Ascending aorta (tissue), 2 donors: Measurements from ENCODE around the gene TMEM106C. TPM values are rescaled to one million over a fixed set of nuclear protein-coding genes. Genes with fewer than 3 reads are reported as not detected.

Source experiments
- DNase-seq, 2 donors: peaks; one replicate each; pipeline ENCODE4 v3.0.0-alpha.2; 2019; ENCODE audit warnings: low spot score in 2 of 2
- H3K27ac ChIP-seq, 2 donors: fragments of 200-600 bp; sonication (generic); one replicate each; pipeline ENCODE4 v1.5.1; 2016 to 2017; ENCODE audit warnings: mild to moderate bottlenecking in 1 of 2
- H3K27me3 ChIP-seq: fragments of 200-600 bp; sonication (generic); one replicate; pipeline ENCODE4 v1.5.1; 2017
- H3K36me3 ChIP-seq, 2 donors: fragments of 200-600 bp; sonication (generic); one replicate each; pipeline ENCODE4 v1.5.1; 2016
- H3K4me1 ChIP-seq, 2 donors: fragments of 200-600 bp; sonication (generic); one replicate each; pipeline ENCODE4 v1.5.1; 2016 to 2017; ENCODE audit warnings: mild to moderate bottlenecking in 1 of 2
- H3K4me3 ChIP-seq, 2 donors: fragments of 200-600 bp; sonication (generic); one replicate each; pipeline ENCODE4 v1.5.1; 2016 to 2017; ENCODE audit warnings: mild to moderate bottlenecking in 1 of 2
- H3K9me3 ChIP-seq, 2 donors: fragments of 200-600 bp; sonication (generic); one replicate each; pipeline ENCODE4 v1.5.1; 2016
- intact Hi-C: fragments of 100-400 bp; cut with DNase I; formaldehyde crosslinking; loops from one replicate; pipeline ENCODE4 v1.15.1; 2023
- total RNA-seq: library from RNA; depleted of rRNA; stranded (reverse); fragments of >200 nt; gene quantifications from one replicate; pipeline ENCODE4 v1.1.0, GENCODE V29; 2016
- TF ChIP-seq, protein P1 (sequence below), 3 experiments: fragments of 200-600 bp in 2 of 3; fragments of 450-650 bp in 1 of 3; sonication (generic) in 2 of 3; IDR thresholded peaks; one replicate each; pipeline ENCODE4 v1.5.1; 2016 to 2019; ENCODE audit warnings: antibody characterized with exemption in 3 of 3, mild to moderate bottlenecking in 1 of 3, moderate library complexity in 1 of 3

TMEM106C gene
- total RNA-seq, 1 donor from 2014 or later, result 120 TPM

DNA sequence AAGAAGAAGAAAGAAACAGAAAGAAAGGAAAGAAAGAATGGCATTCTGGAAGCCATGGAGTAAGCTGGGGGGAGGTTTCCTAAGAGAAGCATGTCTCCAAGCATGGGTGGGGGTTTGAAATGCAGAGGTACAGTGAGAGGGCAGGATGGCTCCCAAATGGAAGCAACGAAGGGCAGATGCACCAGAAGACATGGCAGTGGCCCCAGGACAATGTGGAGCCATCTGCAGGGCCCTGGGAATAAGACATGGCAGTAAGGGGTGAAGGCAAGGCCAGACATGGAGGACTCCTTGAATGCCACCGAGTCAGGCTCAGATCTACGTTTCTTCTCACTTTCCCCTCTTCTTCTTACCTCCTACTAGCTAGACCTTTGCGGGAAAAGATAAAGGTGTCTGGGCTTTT is 45.6 kb downstream of the TMEM106C start:
- Histone ChIP-seq H3K9me3 (no peaks in the 10 kb centered on the region), H3K4me1 (peaks cover 9 to 13% of the 10 kb centered on the region in 2 donors), H3K27ac (no peak overlapping the region), H3K36me3 (no peaks in the 10 kb centered on the region), H3K4me3 (no peak overlapping the region), H3K27me3 (peaks cover 11% of the 10 kb centered on the region)
- TF ChIP-seq, protein P1, sequence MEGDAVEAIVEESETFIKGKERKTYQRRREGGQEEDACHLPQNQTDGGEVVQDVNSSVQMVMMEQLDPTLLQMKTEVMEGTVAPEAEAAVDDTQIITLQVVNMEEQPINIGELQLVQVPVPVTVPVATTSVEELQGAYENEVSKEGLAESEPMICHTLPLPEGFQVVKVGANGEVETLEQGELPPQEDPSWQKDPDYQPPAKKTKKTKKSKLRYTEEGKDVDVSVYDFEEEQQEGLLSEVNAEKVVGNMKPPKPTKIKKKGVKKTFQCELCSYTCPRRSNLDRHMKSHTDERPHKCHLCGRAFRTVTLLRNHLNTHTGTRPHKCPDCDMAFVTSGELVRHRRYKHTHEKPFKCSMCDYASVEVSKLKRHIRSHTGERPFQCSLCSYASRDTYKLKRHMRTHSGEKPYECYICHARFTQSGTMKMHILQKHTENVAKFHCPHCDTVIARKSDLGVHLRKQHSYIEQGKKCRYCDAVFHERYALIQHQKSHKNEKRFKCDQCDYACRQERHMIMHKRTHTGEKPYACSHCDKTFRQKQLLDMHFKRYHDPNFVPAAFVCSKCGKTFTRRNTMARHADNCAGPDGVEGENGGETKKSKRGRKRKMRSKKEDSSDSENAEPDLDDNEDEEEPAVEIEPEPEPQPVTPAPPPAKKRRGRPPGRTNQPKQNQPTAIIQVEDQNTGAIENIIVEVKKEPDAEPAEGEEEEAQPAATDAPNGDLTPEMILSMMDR (IDR thresholded peaks at IDR 0.05), result no peak
- intact Hi-C loops, result loop anchor here (10.0 kb wide), 1 partner anchor 146 kb away; the partner anchor contains the start of gene ASB8
- DNase-seq, result no peak

DNA sequence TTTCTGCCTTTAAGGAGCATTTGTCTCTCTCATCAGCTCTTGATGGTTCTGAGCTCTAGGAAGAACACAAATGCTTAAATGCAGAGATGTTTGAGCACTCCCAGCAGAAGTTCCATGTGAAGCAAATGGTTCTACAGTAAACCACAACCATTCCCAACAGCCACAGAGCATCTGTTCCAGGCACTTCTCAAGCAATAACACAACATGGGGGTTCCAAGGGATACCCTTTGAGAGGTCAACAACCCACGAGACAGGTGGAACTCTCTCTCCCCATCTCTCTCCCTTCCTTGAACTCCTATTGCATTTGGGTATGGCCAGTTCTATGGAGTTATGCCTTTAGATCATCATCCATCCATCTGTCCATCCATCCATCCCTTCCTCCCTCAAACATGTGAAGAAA is 46.1 kb downstream of the TMEM106C start:
- H3K4me3 ChIP-seq, result no peak overlapping the region
- no peaks in the 10 kb centered on the region for H3K9me3 ChIP-seq
- TF ChIP-seq, protein P1 (IDR thresholded peaks at IDR 0.05), result no peak
- no peaks in the 10 kb centered on the region for H3K36me3 ChIP-seq
- H3K27me3 ChIP-seq, result peaks cover 6% of the 10 kb centered on the region
- DNase-seq, result no peak
- peaks cover 4 to 8% of the 10 kb centered on the region in 2 donors for H3K4me1 ChIP-seq
- intact Hi-C loops, result loop anchor here (10.0 kb wide), 1 partner anchor 145 kb away; the partner anchor contains the start of gene ASB8
- H3K27ac ChIP-seq, result no peak overlapping the region

DNA sequence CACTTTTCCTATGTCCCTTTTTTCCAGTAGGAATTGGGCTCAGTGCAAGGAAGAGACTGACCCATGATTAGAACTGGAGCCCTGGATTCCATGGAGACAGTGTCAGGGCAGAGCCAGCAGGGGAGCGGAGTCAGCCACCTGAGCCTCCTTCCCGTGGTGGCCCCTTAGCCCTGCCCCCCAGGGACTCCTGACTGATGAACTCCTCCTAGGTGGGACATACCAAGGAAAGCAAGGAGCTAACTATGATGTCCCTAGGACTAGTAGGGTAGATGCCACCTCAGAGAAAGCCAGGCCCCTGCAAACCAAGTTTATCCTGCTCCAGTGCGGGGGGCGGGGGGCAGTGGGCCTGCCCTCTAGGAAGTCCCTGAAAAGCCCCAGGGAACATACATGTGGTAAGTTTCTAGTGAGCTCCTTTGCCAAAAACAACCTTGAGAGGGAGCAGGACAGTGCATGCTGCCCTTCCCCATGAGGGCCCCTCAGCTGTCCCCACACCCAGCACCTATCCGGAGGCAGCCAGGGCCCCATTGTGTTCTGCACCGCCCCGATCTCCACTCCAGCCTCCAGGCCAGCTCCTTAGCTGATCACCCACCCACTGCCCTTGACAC is 47.1 kb downstream of the TMEM106C start:
- DNase-seq, result no peak
- H3K4me1 ChIP-seq, result no peaks in the 10 kb centered on the region
- intact Hi-C loops, result no loop called here
- no peak overlapping the region for H3K27ac ChIP-seq
- TF ChIP-seq, protein P1 (IDR thresholded peaks at IDR 0.05), result no peak
- no peaks in the 10 kb centered on the region for H3K36me3 ChIP-seq
- no peaks in the 10 kb centered on the region for H3K27me3 ChIP-seq
- no peak overlapping the region for H3K4me3 ChIP-seq
- no peaks in the 10 kb centered on the region for H3K9me3 ChIP-seq

DNA sequence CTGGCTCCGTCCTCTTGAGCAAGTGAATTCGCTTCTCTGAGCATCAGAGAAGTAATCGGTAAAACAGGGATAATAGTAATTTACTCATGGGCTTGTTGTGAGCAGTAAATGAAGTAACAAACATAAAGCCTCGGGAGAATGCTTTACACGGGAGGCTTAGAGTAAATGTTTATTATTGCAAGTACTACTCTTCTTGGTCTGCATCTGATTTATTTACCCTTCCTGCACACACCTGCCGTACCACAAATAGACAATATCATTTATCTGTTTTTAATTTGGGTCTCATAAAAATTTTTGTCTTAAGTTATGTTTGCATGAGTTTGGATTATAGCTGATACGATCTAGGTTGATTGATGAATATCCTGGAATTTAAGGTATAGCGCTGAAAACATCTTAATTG is 48.7 kb downstream of the TMEM106C start:
- intact Hi-C loops, result no loop called here
- TF ChIP-seq, protein P1 (IDR thresholded peaks at IDR 0.05), result no peak
- no peaks in the 10 kb centered on the region for H3K36me3 ChIP-seq
- no peak for DNase-seq
- no peaks in the 10 kb centered on the region for H3K4me1 ChIP-seq
- H3K9me3 ChIP-seq, result no peaks in the 10 kb centered on the region
- H3K27me3 ChIP-seq, result no peaks in the 10 kb centered on the region
- no peak overlapping the region for H3K27ac ChIP-seq
- no peak overlapping the region for H3K4me3 ChIP-seq

DNA sequence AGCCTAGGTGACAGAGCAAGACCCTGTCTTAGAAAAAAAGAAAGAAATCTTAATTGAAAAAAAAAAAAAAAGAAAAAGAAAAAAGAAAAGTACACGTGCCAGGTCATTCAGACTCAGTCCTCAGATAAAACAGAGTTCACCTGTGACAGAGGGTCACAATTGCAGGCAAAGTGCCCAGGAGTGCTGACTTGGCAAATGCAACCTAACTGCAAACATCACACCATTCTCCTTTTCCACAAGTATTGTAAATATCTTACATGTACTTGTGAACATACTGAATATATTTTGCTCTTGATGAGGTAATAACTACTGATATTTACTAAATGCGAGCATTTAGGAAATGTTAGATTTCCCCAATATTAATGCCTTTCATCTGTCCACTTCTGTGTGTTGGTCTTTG is 49.9 kb downstream of the TMEM106C start:
- H3K4me1 ChIP-seq, result no peaks in the 10 kb centered on the region
- intact Hi-C loops, result no loop called here
- no peaks in the 10 kb centered on the region for H3K9me3 ChIP-seq
- no peak overlapping the region for H3K27ac ChIP-seq
- TF ChIP-seq, protein P1 (IDR thresholded peaks at IDR 0.05), result no peak
- H3K27me3 ChIP-seq, result no peaks in the 10 kb centered on the region
- H3K36me3 ChIP-seq, result no peaks in the 10 kb centered on the region
- DNase-seq, result no peak
- no peak overlapping the region for H3K4me3 ChIP-seq

DNA sequence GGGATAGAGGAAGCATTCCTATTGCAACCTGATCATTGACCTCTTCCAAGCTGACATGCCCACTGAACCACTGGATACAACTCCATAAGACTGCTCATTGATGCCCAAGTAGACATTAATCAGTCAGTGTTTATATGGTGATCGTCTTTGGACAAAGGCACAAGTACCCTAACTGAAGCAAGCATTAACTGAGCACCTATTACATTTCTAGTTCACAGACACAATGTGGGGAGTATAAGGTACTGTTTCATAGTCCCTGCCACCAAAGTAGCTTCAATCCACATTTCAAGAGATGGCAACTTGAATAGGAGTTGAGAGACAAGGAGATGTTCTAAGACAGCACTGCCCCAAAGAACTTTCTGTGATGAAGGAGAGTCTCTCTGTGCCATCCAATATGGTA is 51.7 kb downstream of the TMEM106C start:
- no peak overlapping the region for H3K4me3 ChIP-seq
- H3K36me3 ChIP-seq, result no peaks in the 10 kb centered on the region
- H3K27me3 ChIP-seq, result no peaks in the 10 kb centered on the region
- intact Hi-C loops, result no loop called here
- H3K4me1 ChIP-seq, result no peaks in the 10 kb centered on the region
- TF ChIP-seq, protein P1 (IDR thresholded peaks at IDR 0.05), result no peak
- no peaks in the 10 kb centered on the region for H3K9me3 ChIP-seq
- no peak overlapping the region for H3K27ac ChIP-seq
- no peak for DNase-seq
